ENCODE results near the gene LRRFIP2.
A peak's percentile ranks its signal among the peaks of the same experiment; 100 is the strongest.

Gene LRRFIP2

GRCh38 chr3:37182816-37183215 is 8.4 kb upstream of the LRRFIP2 start:
- Histone ChIP-seq H3K9me2 (replicated peaks; ENCODE audit: low read depth, low read length) (no peaks in the 10 kb centered on the region), H3K9ac (ENCODE audit: low read depth, low read length, poor library complexity, severe bottlenecking) (no peak overlapping the region), H3K4me3 (ENCODE audit: low read length, poor library complexity, severe bottlenecking) (no peak overlapping the region), H3K4me2 (ENCODE audit: low read depth, low read length, poor library complexity, severe bottlenecking) (no peak overlapping the region), H3K4me1 (ENCODE audit: insufficient read depth, low read length, poor library complexity, severe bottlenecking) (peaks cover 28% of the 10 kb centered on the region), H3K9me3 (ENCODE audit: insufficient read depth, low read depth, low read length) (no peaks in the 10 kb centered on the region), H2AFZ (ENCODE audit: low read length) (no peak overlapping the region), H3K27me3 (ENCODE audit: insufficient read depth, low read length, poor library complexity, severe bottlenecking) (no peaks in the 10 kb centered on the region), H3K36me3 (ENCODE audit: insufficient read depth, low read length) (no peaks in the 10 kb centered on the region), H3K79me2 (ENCODE audit: insufficient read depth, low read length) (peaks cover 26% of the 10 kb centered on the region), H4K20me1 (ENCODE audit: insufficient read depth, low read length, poor library complexity, severe bottlenecking) (peaks cover 17% of the 10 kb centered on the region), H3F3A (ENCODE audit: low read depth) (no peaks in the 10 kb centered on the region)
- TF ChIP-seq EZH2phosphoT487 (IDR thresholded peaks at IDR 0.05; ENCODE audit: borderline replicate concordance) (no peak), CTCF (conservative IDR thresholded peaks at IDR 0.05; ENCODE audit: low read length) (no peak)

- no peaks in the 10 kb centered on the region for H3K9me2 ChIP-seq (replicated peaks; ENCODE audit: low read depth, low read length)
- no peak overlapping the region for H2AFZ ChIP-seq (ENCODE audit: low read length)
- no peak overlapping the region for H3K4me2 ChIP-seq (ENCODE audit: low read depth, low read length, poor library complexity, severe bottlenecking)
- H3K9me3 ChIP-seq (ENCODE audit: insufficient read depth, low read depth, low read length): no peaks in the 10 kb centered on the region
- no peak for TF ChIP-seq CTCF (conservative IDR thresholded peaks at IDR 0.05; ENCODE audit: low read length)
- no peak for TF ChIP-seq EZH2phosphoT487 (IDR thresholded peaks at IDR 0.05; ENCODE audit: borderline replicate concordance)
- H3K36me3 ChIP-seq (ENCODE audit: insufficient read depth, low read length): no peaks in the 10 kb centered on the region
- H3K79me2 ChIP-seq (ENCODE audit: insufficient read depth, low read length): peaks cover 36% of the 10 kb centered on the region
- no peaks in the 10 kb centered on the region for H3F3A ChIP-seq (ENCODE audit: low read depth)
- H3K27me3 ChIP-seq (ENCODE audit: insufficient read depth, low read length, poor library complexity, severe bottlenecking): no peaks in the 10 kb centered on the region
- H3K4me3 ChIP-seq (ENCODE audit: low read length, poor library complexity, severe bottlenecking): no peak overlapping the region
- H3K9ac ChIP-seq (ENCODE audit: low read depth, low read length, poor library complexity, severe bottlenecking): no peak overlapping the region
- H3K4me1 ChIP-seq (ENCODE audit: insufficient read depth, low read length, poor library complexity, severe bottlenecking): peaks cover 38% of the 10 kb centered on the region
- peaks cover 26% of the 10 kb centered on the region for H4K20me1 ChIP-seq (ENCODE audit: insufficient read depth, low read length, poor library complexity, severe bottlenecking)
These were observed 7.4 kb upstream of the LRRFIP2 start for GRCh38 chr3:37181756-37182155.

GRCh38 chr3:37179144-37179967 is 5.0 kb upstream of the LRRFIP2 start:
- TF ChIP-seq EZH2phosphoT487 (IDR thresholded peaks at IDR 0.05; ENCODE audit: borderline replicate concordance) (no peak), CTCF (conservative IDR thresholded peaks at IDR 0.05; ENCODE audit: low read length) (no peak)
- Histone ChIP-seq H3K36me3 (ENCODE audit: insufficient read depth, low read length) (no peaks in the 10 kb centered on the region), H3K4me2 (ENCODE audit: low read depth, low read length, poor library complexity, severe bottlenecking) (peak overlapping the region; percentile 91), H2AFZ (ENCODE audit: low read length) (no peak overlapping the region), H3F3A (ENCODE audit: low read depth) (no peaks in the 10 kb centered on the region), H3K9me2 (replicated peaks; ENCODE audit: low read depth, low read length) (no peaks in the 10 kb centered on the region), H3K4me1 (ENCODE audit: insufficient read depth, low read length, poor library complexity, severe bottlenecking) (peaks cover 44% of the 10 kb centered on the region), H3K9ac (ENCODE audit: low read depth, low read length, poor library complexity, severe bottlenecking) (peak overlapping the region; percentile 5), H3K79me2 (ENCODE audit: insufficient read depth, low read length) (peaks cover 53% of the 10 kb centered on the region), H3K9me3 (ENCODE audit: insufficient read depth, low read depth, low read length) (no peaks in the 10 kb centered on the region), H4K20me1 (ENCODE audit: insufficient read depth, low read length, poor library complexity, severe bottlenecking) (peaks cover 40% of the 10 kb centered on the region), H3K4me3 (ENCODE audit: low read length, poor library complexity, severe bottlenecking) (no peak overlapping the region), H3K27me3 (ENCODE audit: insufficient read depth, low read length, poor library complexity, severe bottlenecking) (no peaks in the 10 kb centered on the region)

All from Loucy (cell line).